HepG2 (cell line): ENCODE results near the gene SLC10A1. TPM values are rescaled to one million over a fixed set of nuclear protein-coding genes. Genes with fewer than 3 reads are reported as not detected.

Experiments
- AGO1 ChIP-seq: fragments of 200-400 bp; formaldehyde crosslinking; IDR thresholded peaks from 2 replicates; pipeline ENCODE4 v1.6.1; 2017; ENCODE audit warnings: mild to moderate bottlenecking, low read depth, low read length, moderate library complexity; ENCODE audit not compliant: poor library complexity, severe bottlenecking
- GATAD2A ChIP-seq: IDR thresholded peaks from 2 replicates; pipeline ENCODE4 v1.6.1; 2016
- SAP130 ChIP-seq: IDR thresholded peaks from 2 replicates; pipeline ENCODE4 v1.6.1; 2016; ENCODE audit warnings: low read depth
- SIX1 ChIP-seq: sonication (generic); formaldehyde crosslinking; IDR thresholded peaks from 2 replicates; pipeline ENCODE4 v1.4.0; 2020; ENCODE audit warnings: missing genetic modification reagents, borderline replicate concordance
- ZBTB3 ChIP-seq: sonication (generic); formaldehyde crosslinking; IDR thresholded peaks from 2 replicates; pipeline ENCODE4 v1.4.0; 2020; ENCODE audit warnings: low read depth, mild to moderate bottlenecking, moderate library complexity, missing genetic modification reagents, borderline replicate concordance
- ZFP1 ChIP-seq: IDR thresholded peaks from 2 replicates; pipeline ENCODE4 v1.6.1; 2016
- ZMYM2 ChIP-seq: sonication (generic); formaldehyde crosslinking; IDR thresholded peaks from 2 replicates; pipeline ENCODE4 v1.8.0; 2022; ENCODE audit warnings: mild to moderate bottlenecking, missing genetic modification reagents
- ZNF224 ChIP-seq: sonication (generic); formaldehyde crosslinking; IDR thresholded peaks from 2 replicates; pipeline ENCODE4 v1.5.0; 2020; ENCODE audit warnings: mild to moderate bottlenecking, missing genetic modification reagents
- polyA plus RNA-seq, 8 experiments: library from polyadenylated mRNA; depleted of rRNA in 3 of 8; stranded (reverse) in 7 of 8; unstranded in 1 of 8; fragments of >200 nt; fragmentation: Illumina TruSeq in 4 of 8; extraction: Trizol in 4 of 8; gene quantifications; 2 replicates each; pipeline versions ENCODE4 v1.2.1 to v1.2.3, GENCODE V29; 2011 to 2016; ENCODE audit warnings: low read depth in 4 of 8, missing spikeins in 1 of 8, mixed read lengths in 1 of 8; ENCODE audit not compliant: insufficient read depth in 1 of 8
- total RNA-seq, 5 experiments: library from RNA; depleted of rRNA; stranded (reverse); fragments of >200 nt; fragmentation: Illumina TruSeq; extraction: Trizol; gene quantifications; 2 replicates each; pipeline ENCODE4 v1.2.3, GENCODE V29; 2016; ENCODE audit warnings: low read depth in 1 of 5
- TF ChIP-seq, protein P1 (sequence below): sonication (generic); formaldehyde crosslinking; IDR thresholded peaks from 2 replicates; pipeline ENCODE4 v1.4.0; 2020; ENCODE audit warnings: mild to moderate bottlenecking, missing genetic modification reagents
- TF ChIP-seq, protein P2 (sequence below): sonication (generic); formaldehyde crosslinking; IDR thresholded peaks from 2 replicates; pipeline ENCODE4 v1.5.0; 2020; ENCODE audit warnings: mild to moderate bottlenecking, missing genetic modification reagents
- TF ChIP-seq, protein P3 (sequence below): sonication (generic); formaldehyde crosslinking; IDR thresholded peaks from 2 replicates; pipeline ENCODE4 v1.4.0; 2020; ENCODE audit warnings: missing genetic modification reagents, low read depth, mild to moderate bottlenecking, borderline replicate concordance
- TF ChIP-seq, protein P4 (sequence below): sonication (generic); formaldehyde crosslinking; conservative IDR thresholded peaks from 2 replicates; pipeline ENCODE4 v1.4.0; 2020; ENCODE audit warnings: mild to moderate bottlenecking, missing genetic modification reagents, moderate library complexity
- TF ChIP-seq, protein P5 (sequence below): sonication (generic); formaldehyde crosslinking; IDR thresholded peaks from 2 replicates; pipeline ENCODE4 v1.5.0; 2020; ENCODE audit warnings: missing genetic modification reagents

The SLC10A1 gene
- total and polyA plus RNA-seq, 2 of the 13 experiments (the other 11 are each of a cell fraction or from before 2014, with no cell fraction given) = 0.17 TPM; not detected in 1

DNA sequence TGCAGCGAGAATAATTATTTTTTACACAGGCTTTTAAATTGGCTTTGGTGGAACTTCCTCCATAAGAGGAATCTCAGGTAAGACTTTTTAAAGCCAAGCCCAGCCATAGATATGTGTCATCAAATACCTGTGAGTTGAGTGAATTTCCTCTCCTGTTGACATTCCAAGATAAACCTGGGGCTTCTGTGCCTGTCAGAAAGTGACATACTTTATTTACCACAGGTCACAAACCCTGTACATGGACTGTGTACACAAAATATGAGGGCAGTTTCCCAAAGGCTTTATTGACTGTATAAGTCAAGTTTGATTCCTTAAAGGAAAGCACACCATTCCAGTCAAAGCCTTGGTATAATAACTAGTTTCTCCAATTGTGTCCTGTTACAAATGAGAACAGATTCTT is 56.0 kb downstream of the SLC10A1 start (continued):
- TF ChIP-seq, protein P1, sequence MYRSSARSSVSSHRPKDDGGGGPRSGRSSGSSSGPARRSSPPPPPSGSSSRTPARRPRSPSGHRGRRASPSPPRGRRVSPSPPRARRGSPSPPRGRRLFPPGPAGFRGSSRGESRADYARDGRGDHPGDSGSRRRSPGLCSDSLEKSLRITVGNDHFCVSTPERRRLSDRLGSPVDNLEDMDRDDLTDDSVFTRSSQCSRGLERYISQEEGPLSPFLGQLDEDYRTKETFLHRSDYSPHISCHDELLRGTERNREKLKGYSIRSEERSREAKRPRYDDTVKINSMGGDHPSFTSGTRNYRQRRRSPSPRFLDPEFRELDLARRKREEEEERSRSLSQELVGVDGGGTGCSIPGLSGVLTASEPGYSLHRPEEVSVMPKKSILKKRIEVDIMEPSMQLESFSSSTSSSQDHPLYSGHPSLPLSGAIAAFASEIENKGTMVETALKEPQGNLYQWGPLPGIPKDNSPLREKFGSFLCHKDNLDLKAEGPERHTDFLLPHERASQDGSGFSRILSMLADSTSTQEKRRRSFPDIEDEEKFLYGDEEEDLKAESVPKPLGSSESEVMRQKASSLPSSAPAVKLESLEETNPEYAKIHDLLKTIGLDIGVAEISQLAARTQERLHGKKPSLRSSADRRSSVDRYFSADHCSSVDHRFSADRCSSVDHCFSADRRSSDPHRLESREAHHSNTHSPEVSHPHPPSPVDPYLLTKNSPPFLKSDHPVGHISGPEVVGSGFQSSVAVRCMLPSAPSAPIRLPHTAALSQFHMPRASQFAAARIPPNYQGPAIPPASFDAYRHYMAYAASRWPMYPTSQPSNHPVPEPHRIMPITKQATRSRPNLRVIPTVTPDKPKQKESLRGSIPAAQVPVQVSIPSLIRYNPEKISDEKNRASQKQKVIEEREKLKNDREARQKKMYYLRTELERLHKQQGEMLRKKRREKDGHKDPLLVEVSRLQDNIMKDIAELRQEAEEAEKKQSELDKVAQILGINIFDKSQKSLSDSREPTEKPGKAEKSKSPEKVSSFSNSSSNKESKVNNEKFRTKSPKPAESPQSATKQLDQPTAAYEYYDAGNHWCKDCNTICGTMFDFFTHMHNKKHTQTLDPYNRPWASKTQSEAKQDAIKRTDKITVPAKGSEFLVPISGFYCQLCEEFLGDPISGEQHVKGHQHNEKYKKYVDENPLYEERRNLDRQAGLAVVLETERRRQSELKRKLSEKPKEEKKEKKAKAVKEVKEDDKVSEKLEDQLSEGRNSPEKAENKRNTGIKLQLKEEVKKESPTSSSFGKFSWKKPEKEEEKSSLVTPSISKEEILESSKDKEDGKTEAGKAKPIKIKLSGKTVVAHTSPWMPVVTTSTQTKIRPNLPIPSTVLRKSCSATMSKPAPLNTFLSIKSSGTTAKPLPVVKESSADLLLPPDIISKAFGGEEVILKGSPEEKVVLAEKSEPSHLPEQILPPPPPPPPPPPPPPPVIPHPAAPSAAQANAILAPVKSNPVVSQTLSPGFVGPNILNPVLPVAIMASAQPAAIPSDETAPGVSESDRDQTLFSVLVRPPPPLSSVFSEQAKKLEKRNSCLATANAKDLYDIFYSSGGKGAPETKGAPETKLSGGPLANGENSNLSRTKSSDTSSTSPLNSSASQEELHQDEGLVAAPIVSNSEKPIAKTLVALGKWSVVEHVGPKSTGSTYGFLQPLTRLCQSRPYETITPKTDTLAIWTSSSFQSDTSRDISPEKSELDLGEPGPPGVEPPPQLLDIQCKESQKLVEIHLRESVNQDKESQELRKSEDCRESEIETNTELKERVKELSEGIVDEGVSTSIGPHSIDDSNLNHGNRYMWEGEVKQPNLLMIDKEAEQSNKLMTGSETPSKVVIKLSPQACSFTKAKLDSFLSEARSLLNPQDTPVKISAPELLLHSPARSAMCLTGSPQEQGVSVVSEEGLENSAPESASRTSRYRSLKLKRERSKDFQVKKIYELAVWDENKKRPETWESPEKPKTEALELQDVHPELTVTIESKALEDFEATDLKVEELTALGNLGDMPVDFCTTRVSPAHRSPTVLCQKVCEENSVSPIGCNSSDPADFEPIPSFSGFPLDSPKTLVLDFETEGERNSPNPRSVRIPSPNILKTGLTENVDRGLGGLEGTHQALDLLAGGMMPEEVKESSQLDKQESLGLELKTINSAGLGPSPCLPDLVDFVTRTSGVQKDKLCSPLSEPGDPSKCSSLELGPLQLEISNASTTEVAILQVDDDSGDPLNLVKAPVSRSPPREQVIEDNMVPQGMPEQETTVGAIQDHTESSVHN (CRISPR knock-in tag) = no peak
- no peak for TF ChIP-seq ZNF224 (CRISPR knock-in tag)
- TF ChIP-seq, protein P2, sequence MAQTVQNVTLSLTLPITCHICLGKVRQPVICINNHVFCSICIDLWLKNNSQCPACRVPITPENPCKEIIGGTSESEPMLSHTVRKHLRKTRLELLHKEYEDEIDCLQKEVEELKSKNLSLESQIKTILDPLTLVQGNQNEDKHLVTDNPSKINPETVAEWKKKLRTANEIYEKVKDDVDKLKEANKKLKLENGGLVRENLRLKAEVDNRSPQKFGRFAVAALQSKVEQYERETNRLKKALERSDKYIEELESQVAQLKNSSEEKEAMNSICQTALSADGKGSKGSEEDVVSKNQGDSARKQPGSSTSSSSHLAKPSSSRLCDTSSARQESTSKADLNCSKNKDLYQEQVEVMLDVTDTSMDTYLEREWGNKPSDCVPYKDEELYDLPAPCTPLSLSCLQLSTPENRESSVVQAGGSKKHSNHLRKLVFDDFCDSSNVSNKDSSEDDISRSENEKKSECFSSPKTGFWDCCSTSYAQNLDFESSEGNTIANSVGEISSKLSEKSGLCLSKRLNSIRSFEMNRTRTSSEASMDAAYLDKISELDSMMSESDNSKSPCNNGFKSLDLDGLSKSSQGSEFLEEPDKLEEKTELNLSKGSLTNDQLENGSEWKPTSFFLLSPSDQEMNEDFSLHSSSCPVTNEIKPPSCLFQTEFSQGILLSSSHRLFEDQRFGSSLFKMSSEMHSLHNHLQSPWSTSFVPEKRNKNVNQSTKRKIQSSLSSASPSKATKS = no peak
- TF ChIP-seq AGO1 = no peak
- TF ChIP-seq ZFP1 (CRISPR knock-in tag) = no peak
- TF ChIP-seq, protein P3, sequence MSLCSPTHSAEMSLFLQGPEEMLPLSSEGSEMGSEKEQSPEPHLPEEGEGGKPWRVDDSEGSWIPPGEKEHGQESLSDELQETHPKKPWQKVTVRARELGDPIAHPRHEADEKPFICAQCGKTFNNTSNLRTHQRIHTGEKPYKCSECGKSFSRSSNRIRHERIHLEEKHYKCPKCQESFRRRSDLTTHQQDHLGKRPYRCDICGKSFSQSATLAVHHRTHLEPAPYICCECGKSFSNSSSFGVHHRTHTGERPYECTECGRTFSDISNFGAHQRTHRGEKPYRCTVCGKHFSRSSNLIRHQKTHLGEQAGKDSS = no peak
- TF ChIP-seq SIX1 = no peak
- peak; percentile 69 for TF ChIP-seq SAP130 (CRISPR knock-in tag)
- no peak for TF ChIP-seq ZBTB3 (CRISPR knock-in tag)
- TF ChIP-seq, protein P4, sequence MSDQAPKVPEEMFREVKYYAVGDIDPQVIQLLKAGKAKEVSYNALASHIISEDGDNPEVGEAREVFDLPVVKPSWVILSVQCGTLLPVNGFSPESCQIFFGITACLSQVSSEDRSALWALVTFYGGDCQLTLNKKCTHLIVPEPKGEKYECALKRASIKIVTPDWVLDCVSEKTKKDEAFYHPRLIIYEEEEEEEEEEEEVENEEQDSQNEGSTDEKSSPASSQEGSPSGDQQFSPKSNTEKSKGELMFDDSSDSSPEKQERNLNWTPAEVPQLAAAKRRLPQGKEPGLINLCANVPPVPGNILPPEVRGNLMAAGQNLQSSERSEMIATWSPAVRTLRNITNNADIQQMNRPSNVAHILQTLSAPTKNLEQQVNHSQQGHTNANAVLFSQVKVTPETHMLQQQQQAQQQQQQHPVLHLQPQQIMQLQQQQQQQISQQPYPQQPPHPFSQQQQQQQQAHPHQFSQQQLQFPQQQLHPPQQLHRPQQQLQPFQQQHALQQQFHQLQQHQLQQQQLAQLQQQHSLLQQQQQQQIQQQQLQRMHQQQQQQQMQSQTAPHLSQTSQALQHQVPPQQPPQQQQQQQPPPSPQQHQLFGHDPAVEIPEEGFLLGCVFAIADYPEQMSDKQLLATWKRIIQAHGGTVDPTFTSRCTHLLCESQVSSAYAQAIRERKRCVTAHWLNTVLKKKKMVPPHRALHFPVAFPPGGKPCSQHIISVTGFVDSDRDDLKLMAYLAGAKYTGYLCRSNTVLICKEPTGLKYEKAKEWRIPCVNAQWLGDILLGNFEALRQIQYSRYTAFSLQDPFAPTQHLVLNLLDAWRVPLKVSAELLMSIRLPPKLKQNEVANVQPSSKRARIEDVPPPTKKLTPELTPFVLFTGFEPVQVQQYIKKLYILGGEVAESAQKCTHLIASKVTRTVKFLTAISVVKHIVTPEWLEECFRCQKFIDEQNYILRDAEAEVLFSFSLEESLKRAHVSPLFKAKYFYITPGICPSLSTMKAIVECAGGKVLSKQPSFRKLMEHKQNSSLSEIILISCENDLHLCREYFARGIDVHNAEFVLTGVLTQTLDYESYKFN = peak; percentile 73
- peak; percentile 79 for TF ChIP-seq GATAD2A (CRISPR knock-in tag)
- TF ChIP-seq, protein P5, sequence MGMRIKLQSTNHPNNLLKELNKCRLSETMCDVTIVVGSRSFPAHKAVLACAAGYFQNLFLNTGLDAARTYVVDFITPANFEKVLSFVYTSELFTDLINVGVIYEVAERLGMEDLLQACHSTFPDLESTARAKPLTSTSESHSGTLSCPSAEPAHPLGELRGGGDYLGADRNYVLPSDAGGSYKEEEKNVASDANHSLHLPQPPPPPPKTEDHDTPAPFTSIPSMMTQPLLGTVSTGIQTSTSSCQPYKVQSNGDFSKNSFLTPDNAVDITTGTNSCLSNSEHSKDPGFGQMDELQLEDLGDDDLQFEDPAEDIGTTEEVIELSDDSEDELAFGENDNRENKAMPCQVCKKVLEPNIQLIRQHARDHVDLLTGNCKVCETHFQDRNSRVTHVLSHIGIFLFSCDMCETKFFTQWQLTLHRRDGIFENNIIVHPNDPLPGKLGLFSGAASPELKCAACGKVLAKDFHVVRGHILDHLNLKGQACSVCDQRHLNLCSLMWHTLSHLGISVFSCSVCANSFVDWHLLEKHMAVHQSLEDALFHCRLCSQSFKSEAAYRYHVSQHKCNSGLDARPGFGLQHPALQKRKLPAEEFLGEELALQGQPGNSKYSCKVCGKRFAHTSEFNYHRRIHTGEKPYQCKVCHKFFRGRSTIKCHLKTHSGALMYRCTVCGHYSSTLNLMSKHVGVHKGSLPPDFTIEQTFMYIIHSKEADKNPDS (CRISPR knock-in tag) = no peak
- TF ChIP-seq ZMYM2 (CRISPR knock-in tag) = no peak
